Activated CD4-positive, alpha-beta T cell treated with anti-CD3 and anti-CD28 coated beads, Interleukin-2, amount 50 U/mL, for 4 hours (primary cell): ENCODE results near the gene MPV17.

Experiments
- DNase-seq, 2 experiments: peaks; one replicate each; pipeline ENCODE4 v3.0.0-alpha.2; 2020

Gene MPV17

GRCh38 chr2:27263287-27264252 is 59.3 kb downstream of the MPV17 start:
- DNase-seq = no peak

DNA sequence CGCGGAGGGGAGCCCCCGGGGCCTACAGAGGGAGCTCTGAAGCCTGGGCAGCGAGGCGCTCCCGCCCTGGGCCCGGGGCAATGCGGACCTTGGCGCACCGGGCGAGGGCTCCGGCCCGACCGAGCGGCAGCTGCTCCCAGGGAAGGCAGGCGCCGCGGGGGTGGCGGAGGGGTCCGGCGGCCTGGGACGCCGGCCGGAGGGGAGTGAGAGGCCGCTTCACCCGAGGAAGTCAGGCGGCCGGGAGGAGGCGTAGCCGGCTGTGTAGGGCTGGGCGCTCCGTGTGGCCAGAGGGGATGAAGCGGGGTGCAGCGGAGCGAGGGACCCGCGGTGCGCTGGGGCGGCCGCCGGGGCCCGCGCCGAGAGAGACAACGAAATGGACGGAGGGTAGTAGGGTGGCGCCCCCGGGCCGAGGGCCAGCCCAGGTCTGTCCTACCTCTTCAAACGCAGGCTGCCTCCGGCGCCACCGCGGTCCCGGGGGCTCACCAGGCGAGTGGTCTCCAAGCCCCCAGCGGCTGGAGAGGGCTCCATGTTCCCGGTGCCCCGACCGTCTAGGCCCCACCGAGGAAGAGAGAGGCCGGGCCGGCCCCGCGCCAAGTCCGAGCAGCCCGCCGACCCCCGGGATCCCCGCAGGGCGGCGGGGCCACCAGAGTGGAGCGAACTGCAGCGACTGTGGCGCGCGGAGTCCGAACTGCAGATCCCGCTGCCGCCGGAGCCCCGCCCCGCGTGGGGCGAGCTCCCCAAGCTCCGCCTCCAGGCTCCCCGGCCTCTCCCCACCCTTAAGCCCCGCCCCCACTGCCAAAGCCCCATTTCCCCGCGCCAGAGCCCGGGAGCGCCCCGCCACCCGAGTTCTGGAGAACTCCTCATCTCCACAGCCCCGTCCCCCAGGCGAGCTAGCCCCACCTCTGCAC is 60.3 kb downstream of the MPV17 start, which contains the start of gene SLC30A3:
TSS of gene SLC30A3 (minus strand) at position 669 of the 908 bp plus-strand sequence. CDS start at position 528, 141 bp downstream.
- peak; percentile 63 to 71 for DNase-seq

DNA sequence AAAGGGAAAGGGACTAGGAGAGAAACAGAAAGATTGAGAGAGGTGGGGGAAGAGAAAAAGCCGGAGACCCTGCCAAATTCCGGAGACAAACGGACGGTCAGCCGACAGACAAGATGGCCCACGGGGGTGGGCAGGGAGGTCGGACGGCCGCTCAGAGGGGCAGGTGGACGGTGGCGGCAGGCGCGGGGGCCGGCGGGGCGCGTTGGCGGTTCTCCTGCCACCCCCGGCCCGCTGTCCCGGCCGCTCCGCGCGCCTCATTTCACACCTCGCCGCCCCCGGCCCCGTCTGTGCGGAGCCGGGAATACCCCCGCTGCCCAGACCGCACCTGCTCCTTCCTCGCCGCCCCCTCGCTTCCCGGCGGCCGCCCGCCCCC is 61.0 kb downstream of the MPV17 start:
- no peak for DNase-seq

GRCh38 chr2:27261241-27261925 is 61.5 kb downstream of the MPV17 start:
- no peak for DNase-seq
